ENCODE results near the gene CCHCR1. TPM values are rescaled to one million over a fixed set of nuclear protein-coding genes. Genes with fewer than 3 reads are reported as not detected.
A peak's percentile ranks its signal among the peaks of the same experiment; 100 is the strongest.

The CCHCR1 gene
- total and polyA plus RNA-seq, 2 of the 13 experiments (the other 11 are each of a cell fraction or from before 2014, with no cell fraction given) = 14.6 to 28.2 TPM

- TF ChIP-seq EZH2 (conservative IDR thresholded peaks at IDR 0.05; ENCODE audit: low read depth, low read length) (no peak), NKX3-1 (CRISPR knock-in tag; IDR thresholded peaks at IDR 0.05) (no peak), ZSCAN29 (CRISPR knock-in tag; conservative IDR thresholded peaks at IDR 0.05) (no peak), ZNF441 (CRISPR knock-in tag; IDR thresholded peaks at IDR 0.05; ENCODE audit: borderline replicate concordance) (no peak), TRIM22 (IDR thresholded peaks at IDR 0.05) (no peak), ZSCAN5A (CRISPR knock-in tag; IDR thresholded peaks at IDR 0.05; ENCODE audit: borderline replicate concordance) (no peak), ZNF513 (CRISPR knock-in tag; conservative IDR thresholded peaks at IDR 0.05) (no peak), SOX13 (IDR thresholded peaks at IDR 0.05) (no peak), SOX13 (CRISPR knock-in tag; conservative IDR thresholded peaks at IDR 0.05 in 1 of 2, IDR thresholded peaks at IDR 0.05 in 1 of 2) (no peak), SMC3 (IDR thresholded peaks at IDR 0.05; ENCODE audit: low read length) (peak; percentile 72), CENPBD1 (CRISPR knock-in tag; IDR thresholded peaks at IDR 0.05; ENCODE audit: borderline replicate concordance, low read depth) (no peak), CCDC6 (CRISPR knock-in tag; IDR thresholded peaks at IDR 0.05) (no peak), ZNF12 (CRISPR knock-in tag; IDR thresholded peaks at IDR 0.05) (no peak)
Measured at GRCh38 chr6:31128093-31128676, 29.4 kb downstream of the CCHCR1 start (continued).

Data from HepG2 (cell line).